Measurements from ENCODE around the gene PHF11.

Gene PHF11

GRCh38 chr13:49571299-49572240 is 75.8 kb downstream of the PHF11 start:
- Histone ChIP-seq H3K9me3 (ENCODE audit: control insufficient read depth, insufficient read depth, low read length) (no peaks in the 10 kb centered on the region), H3K36me3 (ENCODE audit: insufficient read depth, low read length) (peaks cover 5% of the 10 kb centered on the region; the same call in 1 of the 2 replicates), H3K9ac (ENCODE audit: low read depth, low read length) (no peak overlapping the region), H3K4me1 (ENCODE audit: insufficient read depth, low read length) (no peaks in the 10 kb centered on the region)

Data from ES-I3 (cell line).